HEK293 (cell line): ENCODE results near the gene ANKRD9.
A peak's percentile ranks its signal among the peaks of the same experiment; 100 is the strongest.

Source experiments
- CTCF ChIA-PET: fragments of 350-600 bp; formaldehyde crosslinking; extraction: SDS; loops from one replicate; lab custom pipeline; 2021; ENCODE audit warnings: antibody characterized with exemption; lab: Yijun Ruan, JAX
- POLR2A ChIA-PET: fragments of 300-600 bp; formaldehyde crosslinking; extraction: SDS; loops from one replicate; lab custom pipeline; 2020; ENCODE audit warnings: antibody characterized with exemption, inconsistent platforms; lab: Yijun Ruan, JAX
- H3K27ac ChIP-seq: fragments of 200-500 bp; sonication (Bioruptor generic); 2 replicates; pipeline ENCODE4 v1.5.1; 2014; ENCODE audit warnings: low read depth, low read length, control low read depth, inconsistent platforms; ENCODE audit errors: extremely low read depth
- H3K36me3 ChIP-seq, 2 experiments: fragments of 200-500 bp in 1 of 2; sonication (Bioruptor generic) in 1 of 2; 1 replicate in 1 of 2; 2 replicates in 1 of 2; pipeline ENCODE4 v1.5.1; 2014 to 2017; ENCODE audit warnings: inconsistent platforms in 2 of 2, low read length in 2 of 2; ENCODE audit not compliant: control insufficient read depth in 2 of 2, insufficient read depth in 1 of 2
- H3K4me1 ChIP-seq: fragments of 200-500 bp; sonication (Bioruptor generic); 2 replicates; pipeline ENCODE4 v1.5.1; 2014; ENCODE audit warnings: mild to moderate bottlenecking, low read length, inconsistent platforms; ENCODE audit not compliant: control insufficient read depth, insufficient read depth
- H3K4me3 ChIP-seq: 2 replicates; pipeline ENCODE4 v1.5.1; 2011; ENCODE audit warnings: low read depth, mild to moderate bottlenecking, control low read depth, low read length, moderate library complexity
- H3K9me3 ChIP-seq: fragments of 200-500 bp; sonication (Bioruptor generic); 2 replicates; pipeline ENCODE4 v1.5.1; 2014; ENCODE audit warnings: low read depth, low read length, inconsistent platforms; ENCODE audit not compliant: control insufficient read depth, insufficient read depth
- BCL11A ChIP-seq: fragments of 450-650 bp; formaldehyde crosslinking; IDR thresholded peaks from 2 replicates; pipeline ENCODE4 v1.5.1; 2016; ENCODE audit warnings: low read depth, missing biosample characterization, missing genetic modification characterization
- EGR2 ChIP-seq: fragments of 450-650 bp; formaldehyde crosslinking; IDR thresholded peaks from 2 replicates; pipeline ENCODE4 v1.5.1; 2016; ENCODE audit warnings: low read depth, missing biosample characterization, missing genetic modification characterization
- GLIS1 ChIP-seq: fragments of 450-650 bp; formaldehyde crosslinking; IDR thresholded peaks from 2 replicates; pipeline ENCODE4 v1.5.1; 2016; ENCODE audit warnings: missing biosample characterization, missing genetic modification characterization
- HOXD13 ChIP-seq: sonication (generic); formaldehyde crosslinking; IDR thresholded peaks from 2 replicates; pipeline ENCODE4 v1.8.0; 2022; ENCODE audit warnings: missing genetic modification reagents, borderline replicate concordance
- PBX3 ChIP-seq: sonication (generic); formaldehyde crosslinking; IDR thresholded peaks from 2 replicates; pipeline ENCODE4 v1.8.1; 2022; ENCODE audit warnings: mild to moderate bottlenecking, moderate library complexity, missing genetic modification reagents
- TRIM28 ChIP-seq: IDR thresholded peaks from 2 replicates; pipeline ENCODE4 v1.6.1; 2011; ENCODE audit warnings: low read length, control low read depth, borderline replicate concordance
- ZNF121 ChIP-seq: fragments of 450-650 bp; formaldehyde crosslinking; IDR thresholded peaks from 2 replicates; pipeline ENCODE4 v1.5.1; 2016; ENCODE audit warnings: missing biosample characterization, missing genetic modification characterization
- ZNF133 ChIP-seq: fragments of 450-650 bp; formaldehyde crosslinking; IDR thresholded peaks from 2 replicates; pipeline ENCODE4 v1.5.1; 2016; ENCODE audit warnings: missing biosample characterization, missing genetic modification characterization
- ZNF155 ChIP-seq: fragments of 450-650 bp; formaldehyde crosslinking; IDR thresholded peaks from 2 replicates; pipeline ENCODE4 v1.5.1; 2016; ENCODE audit warnings: missing biosample characterization, missing genetic modification characterization
- ZNF266 ChIP-seq: fragments of 450-650 bp; formaldehyde crosslinking; IDR thresholded peaks from 2 replicates; pipeline ENCODE4 v1.5.1; 2016; ENCODE audit warnings: missing biosample characterization, missing genetic modification characterization, low read depth
- ZNF280C ChIP-seq: fragments of 450-650 bp; formaldehyde crosslinking; IDR thresholded peaks from 2 replicates; pipeline ENCODE4 v1.5.1; 2016; ENCODE audit warnings: missing biosample characterization, missing genetic modification characterization
- ZNF530 ChIP-seq: fragments of 450-650 bp; formaldehyde crosslinking; IDR thresholded peaks from 2 replicates; pipeline ENCODE4 v1.5.1; 2016; ENCODE audit warnings: low read depth, missing biosample characterization, missing genetic modification characterization
- ZNF558 ChIP-seq: fragments of 450-650 bp; formaldehyde crosslinking; IDR thresholded peaks from 2 replicates; pipeline ENCODE4 v1.5.1; 2016; ENCODE audit warnings: missing biosample characterization, missing genetic modification characterization
- ZNF654 ChIP-seq: fragments of 450-650 bp; formaldehyde crosslinking; IDR thresholded peaks from 2 replicates; pipeline ENCODE4 v1.5.1; 2016; ENCODE audit warnings: low read depth, missing biosample characterization, missing genetic modification characterization
- ZNF707 ChIP-seq: fragments of 450-650 bp; formaldehyde crosslinking; IDR thresholded peaks from 2 replicates; pipeline ENCODE4 v1.5.1; 2016; ENCODE audit warnings: missing biosample characterization, missing genetic modification characterization
- ZNF76 ChIP-seq: fragments of 450-650 bp; formaldehyde crosslinking; IDR thresholded peaks from 2 replicates; pipeline ENCODE4; 2016; ENCODE audit warnings: low read depth, missing biosample characterization, missing genetic modification characterization, borderline replicate concordance
- ZSCAN23 ChIP-seq: fragments of 450-650 bp; formaldehyde crosslinking; IDR thresholded peaks from 2 replicates; pipeline ENCODE4 v1.5.1; 2016; ENCODE audit warnings: missing biosample characterization, missing genetic modification characterization

ANKRD9 gene

GRCh38 chr14:102461490-102462338 lies 47.9 kb downstream of the ANKRD9 start:
- peaks cover 6 to 50% of the 10 kb centered on the region in 2 experiments; a peak in 2 of 3 replicates for H3K36me3 ChIP-seq
- TF ChIP-seq PBX3 (no peak), BCL11A (no peak), HOXD13 (CRISPR knock-in tag) (no peak), TRIM28 (no peak), EGR2 (tag by site-specific recombination) (no peak), ZNF155 (tag by site-specific recombination) (no peak), ZNF266 (tag by site-specific recombination) (no peak), ZNF280C (tag by site-specific recombination) (no peak), ZNF558 (tag by site-specific recombination) (no peak), ZNF76 (no peak), ZNF133 (tag by site-specific recombination) (no peak), ZSCAN23 (tag by site-specific recombination) (no peak)
- TF ChIP-seq, all 188 proteins: peak for 0
- H3K27ac ChIP-seq, result no peak overlapping the region
- H3K4me1 ChIP-seq, result no peaks in the 10 kb centered on the region
- ChIA-PET CTCF (interaction anchor here (0.6 to 0.7 kb wide), 2 partner anchors 24 to 230 kb away, joined by 3 to 4 read pairs; no protein-coding TSS in a partner anchor), POLR2A (no interaction called here)
- no peak overlapping the region for H3K4me3 ChIP-seq
- H3K9me3 ChIP-seq, result no peaks in the 10 kb centered on the region

- ChIA-PET POLR2A (interaction anchor here (0.6 kb wide), 1 partner anchor 424 kb away, joined by 4 read pairs; no protein-coding TSS in a partner anchor), CTCF (interaction anchor here (0.6 kb wide), 1 partner anchor 17 kb away, joined by 3 read pairs; no protein-coding TSS in a partner anchor)
- Histone ChIP-seq H3K27ac (no peak overlapping the region), H3K9me3 (no peaks in the 10 kb centered on the region), H3K36me3 (peaks cover 6 to 56% of the 10 kb centered on the region in 2 experiments; a peak in 2 of 3 replicates), H3K4me3 (no peak overlapping the region), H3K4me1 (no peaks in the 10 kb centered on the region)
- TF ChIP-seq ZNF530 (tag by site-specific recombination), result no peak
- peak; percentile 58; the same call in 1 of the 2 replicates for TF ChIP-seq ZNF121 (tag by site-specific recombination)
- TF ChIP-seq ZNF707 (tag by site-specific recombination), result no peak
Observed at GRCh38 chr14:102457509-102457908, 52.1 kb downstream of the ANKRD9 start.

GRCh38 chr14:102454711-102455110 lies 54.9 kb downstream of the ANKRD9 start:
- H3K27ac ChIP-seq, result no peak overlapping the region
- H3K36me3 ChIP-seq, result peaks cover 6 to 73% of the 10 kb centered on the region in 2 experiments; a peak in 2 of 3 replicates
- POLR2A ChIA-PET, result no interaction called here
- TF ChIP-seq ZNF654 (tag by site-specific recombination), result no peak
- TF ChIP-seq GLIS1 (tag by site-specific recombination), result 0 out of 2 replicates have a peak, but pooled peaks have one; percentile 20
- no peak overlapping the region for H3K4me3 ChIP-seq
- H3K9me3 ChIP-seq, result no peaks in the 10 kb centered on the region
- no peaks in the 10 kb centered on the region for H3K4me1 ChIP-seq
- CTCF ChIA-PET, result interaction anchor here (0.7 to 1.1 kb wide), 3 partner anchors 17 to 70 kb away, joined by 3 to 4 read pairs (median 4); no protein-coding TSS in a partner anchor
